ENCODE results near the gene PRR29. TPM values are rescaled to one million over a fixed set of nuclear protein-coding genes. Genes with fewer than 3 reads are reported as not detected.

Gene PRR29
- total RNA-seq, 2 donors from 2014 or later: 0.09 to 0.74 TPM

- Histone ChIP-seq H3K27ac (no peak overlapping the region), H3K4me1 (replicated peaks) (no peaks in the 10 kb centered on the region), H3K36me3 (no peaks in the 10 kb centered on the region), H3K9me3 (no peaks in the 10 kb centered on the region), H3K27me3 (replicated peaks; ENCODE audit: insufficient read depth) (no peaks in the 10 kb centered on the region), H3K4me3 (no peak overlapping the region)
- no peak for DNase-seq (ENCODE audit: low spot score)
- intact Hi-C loops (cut with DNase I): no loop called here
- 69% methylated on average over 5 of the region's 5 CpGs for WGBS
- no peak for TF ChIP-seq POLR2AphosphoS5 (IDR thresholded peaks at IDR 0.05)
- TF ChIP-seq POLR2A (IDR thresholded peaks at IDR 0.05): no peak
- no peak for TF ChIP-seq CTCF (IDR thresholded peaks at IDR 0.05)
These were observed 24.5 kb downstream of the PRR29 start for GRCh38 chr17:64022611-64023063.

- no peak for DNase-seq (ENCODE audit: low spot score)
- no peaks in the 10 kb centered on the region for H3K36me3 ChIP-seq
- H3K4me3 ChIP-seq: no peak overlapping the region
- intact Hi-C loops (cut with DNase I): no loop called here
- WGBS: 50% methylated on average over 8 of the region's 8 CpGs
- no peak for TF ChIP-seq POLR2AphosphoS5 (IDR thresholded peaks at IDR 0.05)
- TF ChIP-seq POLR2A (IDR thresholded peaks at IDR 0.05): no peak
- TF ChIP-seq CTCF (IDR thresholded peaks at IDR 0.05): no peak
- no peaks in the 10 kb centered on the region for H3K9me3 ChIP-seq
- H3K27ac ChIP-seq: no peak overlapping the region
- no peaks in the 10 kb centered on the region for H3K27me3 ChIP-seq (replicated peaks; ENCODE audit: insufficient read depth)
- no peaks in the 10 kb centered on the region for H3K4me1 ChIP-seq (replicated peaks)
These were observed 26.1 kb downstream of the PRR29 start for GRCh38 chr17:64024215-64024654.

GRCh38 chr17:64024781-64025731 lies 26.9 kb downstream of the PRR29 start:
- no peak for DNase-seq (ENCODE audit: low spot score)
- intact Hi-C loops (cut with DNase I): loop anchor here (5.0 kb wide), 1 partner anchor 108 kb away; the partner anchor contains the start of gene GH1
- Histone ChIP-seq H3K4me3 (no peak overlapping the region), H3K4me1 (replicated peaks) (no peaks in the 10 kb centered on the region), H3K36me3 (no peaks in the 10 kb centered on the region), H3K27ac (no peak overlapping the region), H3K27me3 (replicated peaks; ENCODE audit: insufficient read depth) (no peaks in the 10 kb centered on the region), H3K9me3 (no peaks in the 10 kb centered on the region)
- TF ChIP-seq POLR2AphosphoS5 (IDR thresholded peaks at IDR 0.05): no peak
- WGBS: 45% methylated on average over 19 of the region's 19 CpGs

- Histone ChIP-seq H3K36me3 (no peaks in the 10 kb centered on the region), H3K27me3 (replicated peaks; ENCODE audit: insufficient read depth) (no peaks in the 10 kb centered on the region), H3K4me3 (no peak overlapping the region), H3K4me1 (replicated peaks) (no peaks in the 10 kb centered on the region), H3K9me3 (no peaks in the 10 kb centered on the region), H3K27ac (no peak overlapping the region)
- DNase-seq (ENCODE audit: low spot score): peak; percentile 45
- intact Hi-C loops (cut with DNase I): loop anchor here (5.0 kb wide), 1 partner anchor 109 kb away; the partner anchor contains the start of gene GH1
- TF ChIP-seq POLR2A (IDR thresholded peaks at IDR 0.05) (no peak), POLR2AphosphoS5 (IDR thresholded peaks at IDR 0.05) (no peak), CTCF (IDR thresholded peaks at IDR 0.05) (peak; percentile 64 to 83 (median 76))
- 4% methylated on average over 21 of the region's 21 CpGs for WGBS
These were observed 27.7 kb downstream of the PRR29 start for GRCh38 chr17:64025732-64026294.

- TF ChIP-seq CTCF (IDR thresholded peaks at IDR 0.05) (peak; percentile 38 to 75 (median 58)), POLR2AphosphoS5 (IDR thresholded peaks at IDR 0.05) (no peak), POLR2A (IDR thresholded peaks at IDR 0.05) (no peak)
- no peak overlapping the region for H3K27ac ChIP-seq
- no peaks in the 10 kb centered on the region for H3K36me3 ChIP-seq
- 26% methylated on average over 3 of the region's 3 CpGs for WGBS
- peak; percentile 26 for DNase-seq (ENCODE audit: low spot score)
- no peaks in the 10 kb centered on the region for H3K9me3 ChIP-seq
- H3K4me3 ChIP-seq: no peak overlapping the region
- H3K4me1 ChIP-seq (replicated peaks): no peaks in the 10 kb centered on the region
- intact Hi-C loops (cut with DNase I): loop anchor here (2.0 to 5.0 kb wide), 2 partner anchors 106 to 112 kb away; partner anchors contain the start of gene GH1
- H3K27me3 ChIP-seq (replicated peaks; ENCODE audit: insufficient read depth): no peaks in the 10 kb centered on the region
These were observed 30.8 kb downstream of the PRR29 start for GRCh38 chr17:64028874-64029464.

Data from prostate gland (tissue), 2 donors.